ENCODE results near the gene PROK1.

GRCh38 chr1:110452330-110452729 lies 1.4 kb downstream of the PROK1 start:
- no peak for TF ChIP-seq CTCF (IDR thresholded peaks at IDR 0.05)
- no peak for TF ChIP-seq REST (IDR thresholded peaks at IDR 0.05; ENCODE audit: low read depth, low read length)
- TF ChIP-seq POLR2AphosphoS5 (IDR thresholded peaks at IDR 0.05; ENCODE audit: low read depth, low read length): no peak
- TF ChIP-seq SMC3 (IDR thresholded peaks at IDR 0.05; ENCODE audit: low read depth, low read length): no peak
- TF ChIP-seq SIN3A (IDR thresholded peaks at IDR 0.05; ENCODE audit: borderline replicate concordance, low read depth, low read length): no peak
- no peak for TF ChIP-seq PBX3 (IDR thresholded peaks at IDR 0.05)
- no peak for TF ChIP-seq USF1 (IDR thresholded peaks at IDR 0.05; ENCODE audit: borderline replicate concordance, low read depth)
- TF ChIP-seq YY1 (IDR thresholded peaks at IDR 0.05; ENCODE audit: low read depth): no peak
